Pancreas (tissue), 10 donors: ENCODE data around the gene GPR183. TPM values are rescaled to one million over a fixed set of nuclear protein-coding genes. Genes with fewer than 3 reads are reported as not detected.
A peak's percentile ranks its signal among the peaks of the same experiment; 100 is the strongest.

Experiments
- ATAC-seq, 4 donors: fragments of 200-7000 bp; cut with Tn5 transposase; one replicate each; pipeline versions ENCODE4 v1.8.0 to v1.9.1; 2020; ENCODE audit warnings: mild to moderate bottlenecking in 4 of 4, moderate library complexity in 4 of 4
- DNase-seq, 6 donors: peaks; one replicate each; pipeline ENCODE4 v3.0.0-alpha.2; 2020
- FAIRE-seq: peaks from 2 replicates; lab custom pipeline; 2012; peaks lifted over from hg19 to GRCh38; lab: Jason Lieb, UNC
- H3K27ac ChIP-seq, 4 donors: fragments of 200-600 bp; sonication (generic); 1 replicate in 3 of 4; 2 replicates in 1 of 4; pipeline versions ENCODE4 v1.5.0 to v1.8.0; 2020
- H3K27me3 ChIP-seq, 4 donors: fragments of 200-600 bp; one replicate each; pipeline ENCODE4 v1.8.0; 2021
- H3K36me3 ChIP-seq, 3 donors: fragments of 200-600 bp; sonication (generic) in 1 of 3; one replicate each; pipeline versions ENCODE4 v1.5.0 to v1.8.0; 2020 to 2021
- H3K4me1 ChIP-seq, 3 donors: fragments of 200-600 bp; one replicate each; pipeline ENCODE4 v1.8.0; 2021
- H3K4me3 ChIP-seq, 4 donors: fragments of 200-600 bp; sonication (generic) in 2 of 4; one replicate each; pipeline versions ENCODE4 v1.5.0 to v1.8.0; 2020 to 2021
- H3K9me3 ChIP-seq, 4 donors: fragments of 200-600 bp; one replicate each; pipeline ENCODE4 v1.8.0; 2021
- CTCF ChIP-seq, 4 donors: fragments of 200-600 bp; sonication (generic) in 3 of 4; IDR thresholded peaks; one replicate each; pipeline versions ENCODE4 v1.5.0 to v1.8.0; 2021; ENCODE audit warnings: antibody characterized with exemption in 4 of 4
- WGBS, 2 donors: extraction: QIAGEN DNeasy Blood & Tissue Kit; methylation state at CpG; one replicate each; pipeline ENCODE4 v1.1.7; 2013; 5-methylcytosine and 5-hydroxymethylcytosine counted together
- intact Hi-C, 3 donors: fragments of 100-400 bp; cut with DNase I; formaldehyde crosslinking; loops; one replicate each; pipeline versions ENCODE4 v1.11.1 to v1.14.2; 2022
- polyA plus RNA-seq, 2 donors: library from polyadenylated mRNA; stranded (reverse); fragments of 200-250 nt; gene quantifications; one replicate each; pipeline ENCODE4 v1.2.3, GENCODE V29; 2013
- total RNA-seq, 6 donors: library from RNA; stranded (reverse); fragmentation: NEBNext Ultra II Directional in 4 of 6; extraction: Animal tissue kit (Norgen Biotek cat#: 25700) in 4 of 6; gene quantifications; one replicate each; pipeline versions ENCODE4 v1.2.1 to v1.2.4, GENCODE V29; 2021 to 2023
- donor health status: healthy with polysubstance abuse.
- donor health status: DM: no; HTN: no; CAD: no; lungs with moderate emphysema.
- donor health status: DM: no; HTN: no; CAD: no.
- donor health status: control.
- donor health status: control.
- donor health status: Bipolar disorder and iron deficiency.
- donor health status: DM: yes; HTN: yes; CAD: no.
- donor health status: DM: no; HTN: no; CAD: no.
- donor health status: DM: no; HTN: no; CAD: no.
- donor health status: DM: yes; HTN: yes; CAD: no.

The GPR183 gene
- total and polyA plus RNA-seq, 8 donors = 0.23 to 3.5 (median 0.97) TPM

GRCh38 chr13:99332456-99332855 lies 25.3 kb upstream of the GPR183 start:
- H3K27me3 ChIP-seq = no peaks in the 10 kb centered on the region
- no peaks in the 10 kb centered on the region for H3K36me3 ChIP-seq
- no peak overlapping the region for H3K4me3 ChIP-seq
- no peak overlapping the region for H3K27ac ChIP-seq
- TF ChIP-seq CTCF (IDR thresholded peaks at IDR 0.05) = no peak
- no peaks in the 10 kb centered on the region for H3K4me1 ChIP-seq
- WGBS, 2 donors = 86 to 88% methylated on average over 9 of the region's 9 CpGs
- intact Hi-C loops = no loop called here
- H3K9me3 ChIP-seq = no peaks in the 10 kb centered on the region
- no peak for FAIRE-seq
- DNase-seq = no peak
- no peak for ATAC-seq

GRCh38 chr13:99331881-99332293 lies 24.7 kb upstream of the GPR183 start:
- no peak for ATAC-seq
- TF ChIP-seq CTCF (IDR thresholded peaks at IDR 0.05) = no peak
- FAIRE-seq = no peak

GRCh38 chr13:99330942-99331341 lies 23.7 kb upstream of the GPR183 start:
- H3K27ac ChIP-seq = no peak overlapping the region
- H3K4me1 ChIP-seq = no peaks in the 10 kb centered on the region
- intact Hi-C loops = no loop called here
- no peak overlapping the region for H3K4me3 ChIP-seq
- FAIRE-seq (no peak), ATAC-seq (no peak), DNase-seq (no peak)
- no peaks in the 10 kb centered on the region for H3K27me3 ChIP-seq
- 64 to 81% methylated on average over 6 of the region's 6 CpGs for WGBS, 2 donors
- TF ChIP-seq CTCF (IDR thresholded peaks at IDR 0.05) = no peak
- no peaks in the 10 kb centered on the region for H3K9me3 ChIP-seq
- no peaks in the 10 kb centered on the region for H3K36me3 ChIP-seq

More at GRCh38 chr13:99331881-99332293, 24.7 kb upstream of the GPR183 start:
- H3K27me3 ChIP-seq = no peaks in the 10 kb centered on the region
- no peaks in the 10 kb centered on the region for H3K4me1 ChIP-seq
- no peak for DNase-seq
- no peak overlapping the region for H3K27ac ChIP-seq
- H3K4me3 ChIP-seq = no peak overlapping the region
- H3K36me3 ChIP-seq = no peaks in the 10 kb centered on the region
- H3K9me3 ChIP-seq = no peaks in the 10 kb centered on the region
- intact Hi-C loops = no loop called here
- WGBS, 2 donors = 91 to 94% methylated on average over 5 of the region's 5 CpGs

- intact Hi-C loops = no loop called here
- Histone ChIP-seq H3K27ac (no peak overlapping the region), H3K4me1 (no peaks in the 10 kb centered on the region), H3K9me3 (no peaks in the 10 kb centered on the region), H3K36me3 (no peaks in the 10 kb centered on the region), H3K27me3 (no peaks in the 10 kb centered on the region), H3K4me3 (no peak overlapping the region)
- DNase-seq = peak in 1 of 6 donors; percentile 24
- FAIRE-seq = no peak
- 79 to 81% methylated on average over 1 of the region's 1 CpG for WGBS, 2 donors
- ATAC-seq = no peak
- no peak for TF ChIP-seq CTCF (IDR thresholded peaks at IDR 0.05)
Observed at GRCh38 chr13:99329477-99329876, 22.3 kb upstream of the GPR183 start.

GRCh38 chr13:99327761-99328160 lies 20.6 kb upstream of the GPR183 start:
- FAIRE-seq (no peak), DNase-seq (no peak), ATAC-seq (no peak)
- WGBS, 2 donors = 97 to 100% methylated on average over 2 of the region's 2 CpGs
- Histone ChIP-seq H3K4me3 (no peak overlapping the region), H3K27ac (no peak overlapping the region), H3K36me3 (no peaks in the 10 kb centered on the region), H3K27me3 (no peaks in the 10 kb centered on the region), H3K9me3 (no peaks in the 10 kb centered on the region), H3K4me1 (no peaks in the 10 kb centered on the region)
- TF ChIP-seq CTCF (IDR thresholded peaks at IDR 0.05) = no peak
- intact Hi-C loops = no loop called here
